Measurements from ENCODE around the gene FOSB.

The FOSB gene

GRCh38 chr19:45442778-45443461, 24.9 kb upstream of the FOSB start:
- peak in 2 of 3 experiments; percentile 34 to 54 for DNase-seq

- peak; percentile 42 to 68 (median 45) for DNase-seq
These were observed 24.1 kb upstream of the FOSB start for GRCh38 chr19:45443462-45444317.

- DNase-seq = peak; percentile 40 to 67 (median 61)
These were observed 23.3 kb upstream of the FOSB start for GRCh38 chr19:45444318-45445041.

DNA sequence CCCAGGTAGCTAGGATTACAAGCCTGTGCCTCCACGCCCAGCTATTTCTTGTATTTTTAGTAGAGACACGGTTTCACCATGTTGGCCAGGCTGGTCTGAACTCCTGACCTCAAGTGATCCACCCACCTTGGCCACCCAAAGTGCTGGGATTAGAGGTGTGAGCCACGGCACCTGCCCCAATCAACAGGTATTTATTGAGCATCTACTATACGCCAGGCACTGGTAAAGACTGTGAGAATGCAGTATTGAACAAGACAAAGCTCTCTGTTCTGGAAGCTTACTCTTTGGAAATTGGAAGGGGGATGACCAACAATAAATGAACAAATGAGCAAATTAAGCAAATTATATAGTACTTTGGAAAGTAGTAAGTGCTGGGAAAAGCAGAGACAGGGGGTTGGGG, 22.7 kb upstream of the FOSB start:
- no peak for DNase-seq

GRCh38 chr19:45446295-45446694, 21.5 kb upstream of the FOSB start:
- DNase-seq = peak in 2 of 3 experiments; percentile 3 to 6

GRCh38 chr19:45446944-45447343, 20.9 kb upstream of the FOSB start:
- no peak for DNase-seq

DNA sequence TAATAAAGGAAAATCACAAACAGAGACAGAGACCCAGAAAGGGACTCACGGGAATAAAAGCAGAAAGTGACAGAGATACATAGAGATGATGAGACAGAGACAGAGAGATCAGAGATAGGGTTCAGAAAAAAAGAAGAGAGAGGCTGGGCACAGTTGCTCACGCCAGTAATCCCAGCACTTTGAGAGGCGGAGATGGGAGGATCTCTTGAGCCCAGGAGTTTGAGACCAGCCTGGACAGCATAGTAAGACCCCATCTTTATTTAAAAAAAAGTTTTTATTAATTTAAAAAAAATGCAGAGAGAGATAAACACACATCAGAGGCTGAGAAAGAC, 19.4 kb upstream of the FOSB start:
- DNase-seq = no peak

- DNase-seq = no peak
These were observed 18.9 kb upstream of the FOSB start for GRCh38 chr19:45448887-45449299.

DNA sequence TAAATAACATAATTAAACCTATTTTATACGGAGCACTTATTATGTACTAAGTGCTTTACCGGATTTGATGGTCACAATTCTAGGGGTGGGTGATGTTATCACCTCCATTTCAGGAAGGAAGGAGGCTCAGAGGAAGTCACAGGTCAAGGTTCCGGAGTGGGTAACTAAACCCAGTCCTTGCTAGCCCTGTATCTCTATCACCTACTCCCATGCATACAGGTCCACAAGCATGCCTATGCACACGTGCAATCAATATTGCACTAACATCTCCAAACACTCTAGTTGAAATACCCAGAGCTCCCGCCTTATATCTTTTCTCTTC, 17.8 kb upstream of the FOSB start:
- DNase-seq = no peak

DNA sequence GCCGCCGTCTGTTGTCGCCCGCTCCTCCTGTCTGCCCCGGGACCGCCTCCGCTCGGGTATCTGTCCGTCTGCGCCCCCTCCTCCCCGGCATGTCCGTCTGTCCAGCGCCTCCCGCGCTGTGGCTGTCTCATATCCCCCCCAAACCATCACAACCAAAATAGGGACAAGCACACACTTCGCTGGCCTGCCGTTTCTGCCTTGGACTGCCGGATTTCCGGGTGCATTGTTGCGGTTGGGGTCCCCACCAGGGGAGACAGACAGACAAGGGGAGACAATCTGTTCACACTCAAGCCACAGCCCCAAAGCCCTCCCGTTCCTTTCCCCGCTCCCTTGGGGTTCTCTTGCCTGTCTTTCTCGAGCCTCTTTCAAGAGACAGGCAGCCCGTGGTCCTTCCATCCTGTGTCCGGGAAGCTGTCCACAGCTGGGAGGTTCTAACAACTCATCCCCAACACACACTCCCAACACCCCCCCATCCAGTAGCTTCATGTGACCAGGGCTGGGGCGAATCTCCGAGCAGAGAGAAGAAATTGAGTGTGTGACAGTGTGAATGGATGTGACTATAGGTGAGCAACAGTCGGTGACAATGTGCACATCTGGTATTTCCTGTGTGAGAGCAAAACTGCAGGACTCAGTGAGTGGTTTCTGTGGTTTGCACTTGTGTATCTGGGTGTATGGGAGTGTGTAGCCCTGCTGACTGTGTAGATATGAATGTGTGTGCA, 16.5 kb upstream of the FOSB start:
- peak in 1 of 3 experiments; percentile 40 for DNase-seq

GRCh38 chr19:45451850-45452387, 15.9 kb upstream of the FOSB start:
- no peak for DNase-seq

- DNase-seq = peak in 2 of 3 experiments; percentile 26 to 40
These were observed 11.9 kb upstream of the FOSB start for GRCh38 chr19:45455707-45456499.

DNA sequence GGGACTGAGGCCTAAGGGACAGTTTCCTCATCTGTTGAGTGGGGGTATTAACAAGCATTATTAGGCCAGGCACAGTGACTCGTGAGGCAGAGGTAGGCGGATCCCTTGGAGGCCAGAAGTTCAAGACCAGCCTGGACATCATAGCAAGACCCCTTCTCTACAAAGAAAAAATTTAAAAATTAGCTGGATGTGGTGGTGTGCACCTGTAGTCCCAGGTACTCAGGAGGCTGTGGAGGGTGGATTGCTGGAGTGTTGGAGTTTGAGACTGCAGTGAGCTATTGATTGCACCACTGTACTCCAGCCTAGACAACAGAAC, 11.3 kb upstream of the FOSB start:
- no peak for DNase-seq

DNA sequence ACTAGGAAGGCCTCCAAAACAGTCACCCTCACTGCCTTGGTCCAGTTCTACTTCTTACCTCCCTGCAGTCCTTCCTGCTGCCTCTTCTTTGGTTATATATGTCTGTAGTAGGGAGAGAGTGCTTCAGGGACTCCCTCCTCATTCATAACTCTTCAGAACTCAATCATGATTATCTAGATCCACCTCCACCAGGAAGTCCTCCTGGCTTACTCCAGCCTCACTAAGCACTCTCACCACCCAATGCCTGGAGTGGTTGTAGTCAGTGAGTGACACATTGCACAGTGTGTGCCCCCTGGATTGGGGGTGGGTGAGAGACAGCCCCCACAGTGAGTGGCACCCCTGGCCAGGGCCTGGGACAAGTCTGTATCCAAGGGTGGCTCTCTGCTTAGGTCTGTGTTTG, 10.0 kb upstream of the FOSB start:
- no peak for DNase-seq

DNA sequence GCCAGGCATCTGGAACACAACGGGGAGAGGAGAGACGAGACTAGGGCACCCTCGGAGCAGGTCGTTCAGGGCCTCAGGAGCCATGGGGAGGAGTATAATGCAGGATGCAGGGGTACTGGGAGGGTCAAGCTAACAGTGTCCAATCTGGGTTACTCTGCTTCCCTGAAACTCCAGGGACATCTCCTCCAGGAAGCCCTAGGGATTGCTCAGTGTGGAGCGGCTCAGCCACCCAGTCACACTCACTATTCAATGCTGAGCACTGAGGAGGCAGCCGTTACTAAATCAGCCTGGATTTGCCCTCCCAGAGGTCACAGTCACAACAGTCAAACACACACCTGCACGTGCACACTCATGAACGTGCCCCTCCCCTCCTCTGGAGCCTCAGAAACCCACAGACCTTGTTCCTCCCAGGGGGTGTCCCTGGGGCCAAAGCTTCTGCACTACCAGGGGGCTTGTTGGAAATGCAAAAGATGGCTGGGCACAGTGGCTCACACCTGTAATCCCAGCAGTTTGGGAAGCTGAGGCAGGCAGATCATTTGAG, 6.9 kb upstream of the FOSB start:
- no peak for DNase-seq

- DNase-seq = no peak
These were observed 5.6 kb upstream of the FOSB start for GRCh38 chr19:45462174-45462573.

DNA sequence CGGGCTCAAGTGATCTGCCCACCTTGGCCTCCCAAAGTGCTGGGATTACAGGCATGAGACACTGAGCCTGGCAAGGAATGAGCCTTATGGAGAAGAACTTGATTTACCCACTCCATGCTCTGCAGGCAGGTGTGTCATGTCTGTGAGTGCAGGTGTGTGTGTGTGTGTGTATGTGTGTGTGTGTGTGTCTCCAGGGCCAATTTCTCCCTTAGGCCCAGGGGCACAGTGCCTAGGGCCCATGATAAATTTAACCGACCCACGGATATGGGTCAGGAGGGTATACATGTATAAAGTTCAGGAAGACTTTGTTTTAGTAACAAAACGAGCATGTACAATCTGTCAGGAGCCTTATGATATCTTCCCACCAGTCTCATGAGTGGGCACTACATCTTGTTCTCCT, 4.6 kb upstream of the FOSB start:
- no peak for DNase-seq

- no peak for DNase-seq
These were observed 3.5 kb upstream of the FOSB start for GRCh38 chr19:45464274-45464673.

DNA sequence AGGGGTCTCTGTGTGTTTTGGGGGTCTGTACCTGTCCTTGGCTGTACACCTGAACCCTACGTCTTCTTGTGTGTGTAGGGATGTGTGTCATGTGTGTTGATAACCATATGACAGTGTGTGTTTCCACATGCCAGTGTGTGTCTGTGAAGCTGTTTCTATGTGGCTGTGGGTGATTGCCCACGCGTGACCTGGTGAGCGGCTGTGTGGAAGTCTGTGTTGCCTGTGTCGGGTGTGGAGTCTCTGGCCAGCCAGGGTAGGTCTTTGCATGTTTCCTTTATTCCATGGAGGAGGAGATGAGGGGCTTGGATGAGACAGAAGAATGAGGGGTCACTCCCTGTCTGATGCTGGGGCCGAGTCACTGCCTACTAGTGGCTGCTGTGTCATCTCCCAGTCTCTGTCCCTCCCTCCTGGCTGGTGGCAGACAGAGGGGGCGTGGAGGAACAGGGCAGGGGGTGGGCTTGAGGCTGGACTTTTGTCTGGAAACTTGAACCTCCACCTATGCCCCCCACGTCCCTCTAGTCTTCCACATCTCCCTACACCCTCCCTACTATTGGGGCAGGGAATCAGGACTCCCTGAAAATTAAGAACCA, 2.8 kb upstream of the FOSB start:
- no peak for DNase-seq

- no peak for DNase-seq
These were observed 711 bp upstream of the FOSB start for GRCh38 chr19:45467115-45467455.

- DNase-seq = no peak
These were observed 409 bp downstream of the FOSB start for GRCh38 chr19:45468159-45468651.

GRCh38 chr19:45468803-45469131, 971 bp downstream of the FOSB start:
- DNase-seq = no peak

Measured in NCI-H1417 (cell line).